Sigmoid colon (tissue), 4 donors: ENCODE data around the gene EIF4EBP2.

Experiments
- CTCF ChIP-seq, 4 experiments: fragments of 450-650 bp in 3 of 4; fragments of 200-600 bp in 1 of 4; IDR thresholded peaks; one replicate each; pipeline ENCODE4 v1.5.1; 2016 to 2019; ENCODE audit warnings: antibody characterized with exemption in 4 of 4, mild to moderate bottlenecking in 3 of 4, moderate library complexity in 2 of 4
- EP300 ChIP-seq, 4 donors: sonication (generic); formaldehyde crosslinking; IDR thresholded peaks; one replicate each; pipeline ENCODE4 v1.6.1; 2017; ENCODE audit warnings: antibody characterized with exemption in 4 of 4
- POLR2A ChIP-seq, 2 donors: fragments of 450-650 bp; IDR thresholded peaks; one replicate each; pipeline ENCODE4 v1.6.1; 2016; ENCODE audit warnings: antibody characterized with exemption in 2 of 2, mild to moderate bottlenecking in 2 of 2, moderate library complexity in 2 of 2
- POLR2AphosphoS5 ChIP-seq, 4 donors: sonication (generic); formaldehyde crosslinking; IDR thresholded peaks; one replicate each; pipeline ENCODE4 v1.6.1; 2017; ENCODE audit warnings: antibody characterized with exemption in 4 of 4

GRCh38 chr10:70476249-70477035, 72.5 kb downstream of the EIF4EBP2 start:
- no peak for TF ChIP-seq CTCF (IDR thresholded peaks at IDR 0.05)
- TF ChIP-seq POLR2A (IDR thresholded peaks at IDR 0.05): no peak
- no peak for TF ChIP-seq POLR2AphosphoS5 (IDR thresholded peaks at IDR 0.05)
- TF ChIP-seq EP300 (IDR thresholded peaks at IDR 0.05): no peak
